Endothelial cell of umbilical vein (primary cell): Measurements from ENCODE around the gene HSD17B10. TPM values are rescaled to one million over a fixed set of nuclear protein-coding genes. Genes with fewer than 3 reads are reported as not detected.
A peak's percentile ranks its signal among the peaks of the same experiment; 100 is the strongest.

ENCODE experiments used
- Bru-seq: library from RNA; stranded (reverse); fragments of 400-500 nt; gene quantifications from one replicate; lab custom pipeline; 2021; lab: Mats Ljungman, UMichigan
- BruChase-seq, 2 experiments: library from RNA; stranded (reverse); fragments of 400-500 nt; gene quantifications; one replicate each; lab custom pipeline; 2021; lab: Mats Ljungman, UMichigan
- BruUV-seq: library from RNA; stranded (reverse); fragments of 400-500 nt; replicated peaks from 2 replicates; lab custom pipeline; 2021; lab: Mats Ljungman, UMichigan
- CTCF ChIA-PET: fragments of 300-600, 350-600 bp; sonication (Branson Sonifier 250); formaldehyde crosslinking; loops from one replicate; lab custom pipeline; 2021; ENCODE audit warnings: antibody characterized with exemption, inconsistent platforms; lab: Charles Lee
- POLR2A ChIA-PET: fragments of 300-600, 350-600 bp; sonication (Branson Sonifier 250); formaldehyde crosslinking; loops from one replicate; lab custom pipeline; 2021; ENCODE audit warnings: antibody characterized with exemption, inconsistent platforms; lab: Charles Lee
- DNase-seq: peaks from one replicate; pipeline ENCODE4 v3.0.0-alpha.2; 2011; ENCODE audit warnings: low read depth, low spot score
- FAIRE-seq: peaks from 2 replicates; lab custom pipeline; 2011; peaks lifted over from hg19 to GRCh38; lab: Jason Lieb, UNC
- H2AFZ ChIP-seq: 2 replicates; pipeline ENCODE4 v1.6.0; 2012; ENCODE audit warnings: low read depth, low read length, control low read depth, inconsistent platforms
- H3K27ac ChIP-seq: 2 replicates; pipeline ENCODE4 v1.5.1; 2011; ENCODE audit warnings: low read depth, mild to moderate bottlenecking, control low read depth, low read length, moderate library complexity; ENCODE audit not compliant: insufficient read depth
- H3K27me3 ChIP-seq, 2 experiments: 2 replicates each; pipeline versions ENCODE4 v1.6.0 to v1.6.1; 2011; ENCODE audit warnings: low read length in 2 of 2, mixed read lengths in 1 of 2; ENCODE audit not compliant: control insufficient read depth in 2 of 2, insufficient read depth in 2 of 2
- H3K36me3 ChIP-seq, 2 experiments: 2 replicates in 1 of 2; 3 replicates in 1 of 2; pipeline ENCODE4 v1.5.1; 2011; ENCODE audit warnings: low read length in 2 of 2, mild to moderate bottlenecking in 1 of 2, moderate library complexity in 1 of 2; ENCODE audit not compliant: control insufficient read depth in 2 of 2, insufficient read depth in 2 of 2; ENCODE audit errors: extremely low read depth in 1 of 2
- H3K4me1 ChIP-seq: 3 replicates; pipeline ENCODE4 v1.5.1; 2011; ENCODE audit warnings: mild to moderate bottlenecking, low read length; ENCODE audit not compliant: control insufficient read depth, insufficient read depth; ENCODE audit errors: extremely low read depth
- H3K4me2 ChIP-seq: 2 replicates; pipeline ENCODE4 v1.6.1; 2011; ENCODE audit warnings: low read length, control low read depth, mixed read lengths; ENCODE audit not compliant: insufficient read depth
- H3K4me3 ChIP-seq, 3 experiments: fragments of 200-600 bp in 1 of 3; sonication (generic), shearing (Covaris generic) in 1 of 3; replicated peaks in 1 of 3; 2 replicates each; pipeline ENCODE4 v1.5.1; 2011 to 2016; ENCODE audit warnings: control low read depth in 3 of 3, low read length in 3 of 3, mild to moderate bottlenecking in 2 of 3, inconsistent platforms in 1 of 3, low read depth in 1 of 3, moderate library complexity in 1 of 3; ENCODE audit not compliant: insufficient read depth in 1 of 3
- H3K79me2 ChIP-seq: 2 replicates; pipeline ENCODE4 v1.6.0; 2012; ENCODE audit warnings: low read length, inconsistent platforms; ENCODE audit not compliant: control insufficient read depth, insufficient read depth
- H3K9ac ChIP-seq: replicated peaks from 2 replicates; pipeline ENCODE3; 2011; ENCODE audit warnings: low read length, control low read depth; ENCODE audit not compliant: insufficient read depth; ENCODE audit errors: extremely low read depth
- H3K9me1 ChIP-seq: replicated peaks from 3 replicates; pipeline ENCODE4 v1.6.0; 2011; ENCODE audit warnings: mild to moderate bottlenecking, low read length; ENCODE audit not compliant: control insufficient read depth, insufficient read depth; ENCODE audit errors: extremely low read depth
- H3K9me3 ChIP-seq: replicated peaks from 2 replicates; pipeline ENCODE4 v1.5.1; 2012; ENCODE audit warnings: low read length, inconsistent platforms; ENCODE audit not compliant: control insufficient read depth, insufficient read depth
- H4K20me1 ChIP-seq: replicated peaks from 2 replicates; pipeline ENCODE3; 2011; ENCODE audit warnings: mild to moderate bottlenecking, low read length; ENCODE audit not compliant: control insufficient read depth, insufficient read depth; ENCODE audit errors: extremely low read depth
- FOS ChIP-seq: IDR thresholded peaks from 2 replicates; pipeline ENCODE4 v1.6.1; 2011; ENCODE audit warnings: mild to moderate bottlenecking, low read length, moderate library complexity, borderline replicate concordance; ENCODE audit not compliant: insufficient read depth
- POLR2A ChIP-seq: IDR thresholded peaks from 2 replicates; pipeline ENCODE4 v1.6.1; 2012; ENCODE audit warnings: low read depth, mild to moderate bottlenecking, control low read depth, low read length
- POLR2AphosphoS5 ChIP-seq: IDR thresholded peaks from 2 replicates; pipeline ENCODE4 v1.6.1; 2012; ENCODE audit warnings: low read depth, mild to moderate bottlenecking, control low read depth, low read length, moderate library complexity; ENCODE audit not compliant: insufficient read depth
- dilution Hi-C: fragments of 300-500 bp; cut with MboI; formaldehyde crosslinking; loops from one replicate; pipeline ENCODE4 v1.15.0; 2019; ENCODE audit warnings: low sequenced_read_pairs; ENCODE audit not compliant: extremely low pct_ligation_motif_present
- intact Hi-C: fragments of 100-400 bp; cut with micrococcal nuclease; formaldehyde crosslinking; loops from one replicate; pipeline ENCODE4 v1.10.0; 2022
- long read RNA-seq: library from polyadenylated mRNA; stranded (forward); transcript quantifications from one replicate; pipeline ENCODE4 v2.0.0, GENCODE V29; 2021
- polyA minus RNA-seq, 3 experiments: library from RNA; depleted of rRNA, polyadenylated mRNA; stranded (reverse); fragments of >200 nt; gene quantifications; 1 replicate in 1 of 3; 2 replicates in 2 of 3; pipeline ENCODE4 v1.2.3, GENCODE V29; 2011
- polyA plus RNA-seq, 4 experiments: library from polyadenylated mRNA; depleted of rRNA in 3 of 4; stranded (reverse) in 3 of 4; unstranded in 1 of 4; fragments of >200 nt; gene quantifications; 2 replicates each; pipeline versions ENCODE4 v1.2.1 to v1.2.3, GENCODE V29; 2011 to 2012; ENCODE audit warnings: missing spikeins in 1 of 4
- total RNA-seq: library from RNA; stranded (reverse); gene quantifications from 2 replicates; pipeline ENCODE4 v1.2.3, GENCODE V29; 2021
- TF ChIP-seq, protein P1 (sequence below): IDR thresholded peaks from 2 replicates; pipeline ENCODE4 v1.6.1; 2011; ENCODE audit not compliant: insufficient read depth, insufficient read length

HSD17B10 gene
- total RNA-seq = 81.4 and 82.3 TPM in 2 replicates
- 163 and 171 TPM in 2 replicates for polyA plus RNA-seq
- 163 and 200 TPM in 2 replicates for polyA plus RNA-seq (2011; cell fraction: cytosol; rRNA removed)
- polyA plus RNA-seq (2011; cell fraction: nucleus; rRNA removed) = 66.2 and 71.0 TPM in 2 replicates
- polyA plus RNA-seq (2012) = 77.3 and 95.3 TPM in 2 replicates
- 67.9 and 79.0 TPM in 2 replicates for polyA minus RNA-seq
- 132 TPM for polyA minus RNA-seq (2011; cell fraction: cytosol; rRNA and poly(A)+ RNA removed)
- 7.4 and 8.2 TPM in 2 replicates for polyA minus RNA-seq (2011; cell fraction: nucleus; rRNA and poly(A)+ RNA removed)
- Bru-seq, nascent RNA = percentile 64 among the genes with signal in this experiment
- percentile 87 among the genes with signal in this experiment for BruChase-seq, experiment 1, labeled RNA remaining after a 6-hour chase
- percentile 67 among the genes with signal in this experiment for BruChase-seq, experiment 2, labeled RNA remaining after a 2-hour chase
- long read RNA-seq, transcript HSD17B10-201 (6 exons, 960 nt) = major isoform, 103 of 121 reads
- long read RNA-seq, partial matches to known transcripts = 6 of 121 reads
- long read RNA-seq, other reads (novel, unspliced or antisense) = 8 of 121 reads

DNA sequence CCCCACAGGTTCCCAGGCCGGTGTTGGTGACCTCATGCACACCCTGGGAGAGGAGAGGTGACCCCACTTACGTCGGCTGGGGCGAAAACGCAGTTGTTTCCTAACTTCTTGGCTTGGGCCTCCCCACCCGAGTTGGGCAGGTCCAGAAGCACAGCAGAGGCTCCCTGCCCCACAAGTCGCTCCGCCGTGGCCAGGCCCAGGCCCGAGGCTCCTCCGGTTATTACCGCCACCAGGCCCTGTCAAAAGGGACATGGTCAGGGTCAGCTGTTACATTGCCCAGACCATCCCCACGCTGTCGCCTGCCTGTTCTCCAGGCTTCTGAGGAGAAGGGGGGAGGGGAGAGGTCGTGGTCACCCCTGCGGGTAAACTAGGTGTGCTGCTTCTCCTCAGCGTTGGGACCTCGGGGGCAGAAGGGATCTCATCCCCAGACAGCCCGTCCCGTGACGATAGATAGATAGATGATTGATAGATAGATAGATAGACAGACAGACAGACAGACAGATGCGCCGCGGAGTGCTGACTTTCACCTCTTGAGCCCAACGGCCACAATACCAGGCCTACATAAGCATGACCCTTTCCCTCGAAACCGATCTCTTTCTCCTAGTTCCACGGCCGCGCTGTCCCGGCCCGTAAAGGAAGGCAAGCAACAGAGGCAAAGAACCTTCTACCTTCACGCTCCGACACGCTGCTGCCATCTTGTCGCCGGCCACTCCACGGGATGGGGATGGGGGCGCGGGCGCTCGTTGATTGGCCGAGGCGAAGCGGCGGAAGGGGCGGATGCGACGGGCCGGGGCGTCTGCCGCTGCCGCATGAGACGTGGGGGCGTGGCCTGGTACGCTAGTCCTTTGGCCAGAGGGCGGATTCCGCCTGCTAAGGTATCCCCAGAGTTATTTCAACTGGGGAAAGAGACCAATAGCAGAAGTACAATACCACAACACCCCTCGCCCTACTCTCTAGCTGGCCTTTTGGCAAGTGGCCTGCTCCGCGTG lies at the start of gene HSD17B10:
TSS of gene HSD17B10 (minus strand) at position 720 of the 989 bp plus-strand sequence. CDS start at position 695, 25 bp downstream.
- TF ChIP-seq POLR2A (peak; percentile 76), POLR2AphosphoS5 (no peak), FOS (no peak)
- TF ChIP-seq, protein P1, sequence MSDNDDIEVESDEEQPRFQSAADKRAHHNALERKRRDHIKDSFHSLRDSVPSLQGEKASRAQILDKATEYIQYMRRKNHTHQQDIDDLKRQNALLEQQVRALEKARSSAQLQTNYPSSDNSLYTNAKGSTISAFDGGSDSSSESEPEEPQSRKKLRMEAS = peak; percentile 18
- no peaks in the 10 kb centered on the region for H4K20me1 ChIP-seq
- peak within 1 kb of the TSS; percentile 51 for H3K27ac ChIP-seq
- dilution Hi-C loops = no loop called here
- H3K9me1 ChIP-seq = no peaks in the 10 kb centered on the region
- H2AFZ ChIP-seq = peak within 1 kb of the TSS; percentile 93
- DNase-seq (peak; percentile 81), FAIRE-seq (peak; percentile 99)
- intact Hi-C loops = loop anchor here (1.0 kb wide), 1 partner anchor 12 kb away; the partner anchor contains the start of genes RIBC1 and SMC1A
- peak within 1 kb of the TSS; percentile 78 for H3K9ac ChIP-seq
- no peaks in the 10 kb centered on the region for H3K27me3 ChIP-seq
- CTCF ChIA-PET = interaction anchor here (0.8 to 1.6 kb wide), 3 partner anchors 8 to 185 kb away, joined by 3 to 4 read pairs (median 3); no protein-coding TSS in a partner anchor
- H3K4me3 ChIP-seq = peak within 1 kb of the TSS; percentile 44 to 82 (median 52)
- peak within 1 kb of the TSS; percentile 65 for H3K4me2 ChIP-seq
- H3K4me1 ChIP-seq = peaks cover 2% of the 10 kb centered on the region
- TSS peak; percentile 61 for BruUV-seq
- H3K9me3 ChIP-seq = no peaks in the 10 kb centered on the region
- POLR2A ChIA-PET = interaction anchor here (1.2 kb wide), 1 partner anchor 11 kb away, joined by 3 read pairs; the partner anchor contains the start of genes RIBC1 and SMC1A
- H3K36me3 ChIP-seq = peaks cover 0 to 17% of the 10 kb centered on the region in 2 experiments
- peaks cover 5% of the 10 kb centered on the region for H3K79me2 ChIP-seq
